GM12864 (cell line): Measurements from ENCODE around the gene ENOSF1.

Experiments used
- DNase-seq: peaks from one replicate; pipeline ENCODE4 v3.0.0-alpha.2; 2011; ENCODE audit warnings: low read depth
- H3K4me3 ChIP-seq: 2 replicates; pipeline ENCODE4 v1.5.1; 2011; ENCODE audit warnings: mild to moderate bottlenecking, low read depth, low read length, control low read depth
- CTCF ChIP-seq: IDR thresholded peaks from 2 replicates; pipeline ENCODE4 v1.5.1; 2011; ENCODE audit warnings: low read depth, mild to moderate bottlenecking, moderate library complexity, low read length, control low read depth, inconsistent platforms; ENCODE audit errors: missing control alignments

Gene ENOSF1

DNA sequence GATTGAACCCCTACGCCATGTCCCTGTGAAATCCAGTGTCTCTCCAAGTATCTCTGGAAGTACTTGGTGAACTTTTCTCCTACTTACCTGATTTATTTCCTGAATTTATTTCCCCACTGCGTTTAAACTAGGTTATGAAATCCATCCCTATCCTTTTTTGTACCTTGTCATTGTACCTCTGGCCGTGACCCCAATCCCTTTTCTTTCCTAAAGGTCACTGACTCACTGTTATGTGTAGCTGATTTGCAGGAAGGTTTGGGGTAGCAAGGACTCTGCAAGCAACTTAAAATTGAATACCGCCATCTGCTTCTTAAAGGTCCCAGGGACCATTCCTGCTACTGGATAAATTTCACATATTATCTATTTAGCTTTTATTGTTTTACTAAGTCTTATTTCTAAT is 4.6 kb upstream of the ENOSF1 start:
- TF ChIP-seq CTCF, result no peak
- DNase-seq, result no peak
- no peak overlapping the region for H3K4me3 ChIP-seq

- no peak overlapping the region for H3K4me3 ChIP-seq
- no peak for TF ChIP-seq CTCF
- DNase-seq, result no peak
Measured at GRCh38 chr18:715626-716025, 3.2 kb upstream of the ENOSF1 start.

DNA sequence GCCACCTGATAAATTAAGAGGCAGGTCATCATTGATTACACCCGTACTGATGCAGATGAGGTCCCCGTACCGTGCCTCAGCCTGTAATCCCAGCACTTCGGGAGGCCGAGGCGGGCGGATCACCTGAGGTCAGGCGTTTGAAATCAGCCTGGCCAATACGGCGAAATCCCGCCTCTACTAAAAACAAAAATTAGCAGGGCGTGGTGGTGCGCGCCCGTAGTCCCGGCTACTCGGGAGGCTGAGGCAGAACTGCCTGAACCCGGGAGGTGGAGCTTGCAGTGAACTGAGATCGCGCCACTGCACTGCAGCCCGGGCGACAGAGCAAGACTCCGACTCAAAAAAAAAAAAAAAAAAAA is 683 bp upstream of the ENOSF1 start:
- no peak for DNase-seq
- TF ChIP-seq CTCF, result no peak
- no peak overlapping the region for H3K4me3 ChIP-seq

DNA sequence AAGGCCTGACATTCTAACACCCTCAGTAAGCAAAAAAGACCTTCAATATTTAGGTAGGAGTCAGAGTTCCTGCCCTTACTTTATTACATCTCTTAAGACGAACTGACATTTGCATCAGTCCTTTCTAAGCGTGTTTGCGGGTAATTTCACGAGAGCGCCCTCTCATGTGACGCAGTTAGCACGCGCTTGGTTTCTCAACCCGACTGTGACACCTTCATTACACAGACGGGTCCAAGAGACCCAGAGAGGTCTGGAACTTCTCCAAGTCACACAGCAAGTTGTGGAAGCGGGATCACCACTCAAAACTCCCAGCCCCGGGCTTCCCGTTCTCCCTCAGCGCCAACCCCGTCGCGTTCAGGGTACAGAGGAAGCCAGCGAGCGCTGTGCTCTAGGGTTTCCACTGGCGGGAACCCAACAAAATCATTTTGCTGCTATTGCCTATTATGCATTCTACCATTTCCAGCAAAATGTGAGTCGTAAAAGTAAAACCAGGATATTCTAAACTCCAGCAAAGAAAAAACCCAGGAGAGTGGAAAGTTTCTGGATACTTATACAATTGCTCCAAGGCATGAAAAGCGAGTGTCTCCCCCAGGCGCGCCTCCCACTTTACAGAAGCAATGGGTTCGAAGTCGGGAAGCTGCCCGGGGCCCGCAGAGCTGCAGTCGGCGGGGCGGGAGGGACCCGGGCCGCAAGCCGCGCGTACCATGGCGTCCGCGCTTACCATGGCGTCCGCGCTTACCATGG is 601 bp downstream of the ENOSF1 start:
- peak; percentile 9 for TF ChIP-seq CTCF
- H3K4me3 ChIP-seq, result peak overlapping the region; percentile 71
- DNase-seq, result peak; percentile 66

DNA sequence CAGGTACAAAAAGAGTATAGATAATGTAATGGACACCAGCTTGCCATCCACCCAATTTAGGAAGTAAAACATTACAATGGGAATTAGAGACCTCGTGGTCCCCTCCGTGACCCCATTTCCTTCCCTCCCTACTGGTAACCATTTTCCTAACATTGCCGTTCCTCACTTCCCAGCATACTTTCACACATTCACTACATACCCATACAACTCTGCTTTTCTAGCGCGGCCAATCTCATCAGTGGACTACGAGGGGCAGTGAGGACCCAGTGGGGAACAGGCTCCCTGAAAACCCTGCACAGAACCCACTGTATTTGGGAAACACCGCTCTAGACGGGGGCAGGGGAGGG is 1.1 kb downstream of the ENOSF1 start:
- TF ChIP-seq CTCF, result no peak
- peak overlapping the region; percentile 71 for H3K4me3 ChIP-seq
- DNase-seq, result no peak

DNA sequence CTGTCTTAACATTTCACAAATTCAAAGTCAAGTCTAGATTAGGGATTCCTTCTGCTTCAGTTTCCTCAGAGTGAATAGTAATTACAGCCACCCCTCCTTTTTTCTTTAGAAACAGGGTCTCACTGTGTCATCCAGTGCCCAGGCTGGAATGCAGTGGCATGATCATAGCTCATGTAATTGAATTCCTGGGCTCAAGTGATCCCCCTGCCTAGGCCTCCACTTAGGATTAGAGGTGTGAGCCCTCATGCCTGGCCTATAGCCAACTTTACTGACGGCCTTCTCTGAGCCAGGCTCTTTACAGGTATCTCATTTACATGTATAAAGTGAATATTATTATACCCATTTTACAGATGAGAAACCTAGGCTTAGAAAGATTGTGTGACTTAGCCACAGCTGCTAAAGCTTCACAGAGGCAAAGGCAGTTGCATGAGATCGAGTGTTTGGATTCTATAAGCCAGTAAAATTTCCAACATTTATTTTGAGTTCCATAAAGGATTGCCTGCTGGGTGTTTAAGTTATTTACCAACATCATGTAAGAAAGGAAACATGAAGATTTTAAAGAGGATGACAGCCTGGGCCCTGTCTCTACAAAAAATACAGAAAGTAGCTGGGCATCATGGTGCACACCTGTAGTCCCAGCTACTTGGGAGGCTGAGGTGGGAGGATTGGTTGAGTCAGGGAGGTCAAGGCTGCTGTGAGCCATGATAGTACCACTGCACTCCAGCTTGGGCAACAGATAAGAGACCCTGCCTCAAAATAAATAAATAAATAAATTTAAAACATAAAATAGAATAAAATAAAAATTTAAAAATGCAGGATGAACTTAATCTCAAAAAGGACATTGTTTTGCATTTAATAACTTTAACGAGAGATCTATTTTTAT is 1.8 kb downstream of the ENOSF1 start:
- DNase-seq, result no peak
- H3K4me3 ChIP-seq, result peak overlapping the region; percentile 71

More for the DNA sequence above, 1.8 kb downstream of the ENOSF1 start:
- TF ChIP-seq CTCF, result no peak
